ENCODE results near the gene CCDC92. TPM values are rescaled to one million over a fixed set of nuclear protein-coding genes. Genes with fewer than 3 reads are reported as not detected.

Gene CCDC92
- total RNA-seq, 5 donors from 2014 or later (not counting 1 experiment from before 2014, with no cell fraction given), result 22.1 to 44.9 (median 38.7) TPM

GRCh38 chr12:123990511-123990910 lies 17.9 kb upstream of the CCDC92 start:
- H3K27me3 Mint-ChIP-seq, result no peaks in the 10 kb centered on the region
- peaks cover 53% of the 10 kb centered on the region for H3K36me3 Mint-ChIP-seq
- Histone ChIP-seq H3K27me3 (replicated peaks in 1 of 2; ENCODE audit: control insufficient read depth in 2 of 2, extremely low read depth in 1 of 2, insufficient read depth in 2 of 2, low read length in 1 of 2) (no peaks in the 10 kb centered on the region), H3K36me3 (ENCODE audit: control insufficient read depth in 2 of 2, extremely low read depth in 1 of 2, insufficient read depth in 1 of 2, low read length in 1 of 2) (peaks cover 3 to 49% of the 10 kb centered on the region in 2 donors), H3K4me3 (ENCODE audit: control insufficient read depth in 1 of 2, extremely low read depth in 1 of 2, low read length in 1 of 2) (no peak overlapping the region), H3K27ac (ENCODE audit: low read length) (no peak overlapping the region), H3K4me1 (ENCODE audit: control insufficient read depth in 1 of 2, extremely low read depth in 1 of 2, insufficient read depth in 2 of 2, low read length in 2 of 2) (peaks cover 0 to under 1% of the 10 kb centered on the region in 2 experiments), H3K9me3 (no peaks in the 10 kb centered on the region)
- H3K4me3 Mint-ChIP-seq, result no peak overlapping the region
- peaks cover 31 to 47% (median 34%) of the 10 kb centered on the region in 3 donors for H3K4me1 Mint-ChIP-seq
- ChIA-PET CTCF (no interaction called here), POLR2A (no interaction called here)
- no peak for DNase-seq
- 89% methylated on average over 3 of the region's 4 CpGs for WGBS (ENCODE audit: insufficient coverage)
- no peak for ATAC-seq (replicated peaks in 1 of 4)
- no peak overlapping the region for H3K27ac Mint-ChIP-seq
- H3K9me3 Mint-ChIP-seq, result no peaks in the 10 kb centered on the region

DNA sequence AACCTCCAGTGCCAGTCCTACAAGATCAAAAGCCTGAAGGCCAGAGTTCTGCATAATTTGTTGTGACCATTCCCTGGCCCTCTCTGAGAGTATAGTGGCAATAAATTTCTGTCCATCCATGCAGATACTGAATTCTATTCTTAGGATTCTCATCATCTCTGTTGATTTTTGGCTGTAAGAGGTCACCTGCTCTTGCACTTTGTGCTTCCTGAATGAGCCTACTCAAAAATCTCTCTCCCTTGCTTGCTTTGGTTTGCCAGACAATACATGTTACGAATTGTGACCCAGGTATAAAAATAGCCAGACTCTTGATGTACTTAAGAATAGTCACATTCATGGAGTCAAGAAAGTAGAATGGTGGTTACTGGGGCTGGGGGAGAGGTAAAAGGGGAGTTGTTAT lies 17.1 kb upstream of the CCDC92 start:
- Mint-ChIP-seq H3K9me3 (no peaks in the 10 kb centered on the region), H3K27me3 (no peaks in the 10 kb centered on the region), H3K27ac (no peak overlapping the region), H3K4me3 (no peak overlapping the region), H3K4me1 (peaks cover 24 to 44% (median 27%) of the 10 kb centered on the region in 3 donors), H3K36me3 (peaks cover 51% of the 10 kb centered on the region)
- no peaks in the 10 kb centered on the region for H3K27me3 ChIP-seq (replicated peaks in 1 of 2; ENCODE audit: control insufficient read depth in 2 of 2, extremely low read depth in 1 of 2, insufficient read depth in 2 of 2, low read length in 1 of 2)
- no peaks in the 10 kb centered on the region for H3K4me1 ChIP-seq (ENCODE audit: control insufficient read depth in 1 of 2, extremely low read depth in 1 of 2, insufficient read depth in 2 of 2, low read length in 2 of 2)
- H3K4me3 ChIP-seq (ENCODE audit: control insufficient read depth in 1 of 2, extremely low read depth in 1 of 2, low read length in 1 of 2), result no peak overlapping the region
- POLR2A ChIA-PET, result no interaction called here
- no peak overlapping the region for H3K27ac ChIP-seq (ENCODE audit: low read length)
- CTCF ChIA-PET, result no interaction called here
- peaks cover 3 to 49% of the 10 kb centered on the region in 2 donors for H3K36me3 ChIP-seq (ENCODE audit: control insufficient read depth in 2 of 2, extremely low read depth in 1 of 2, insufficient read depth in 1 of 2, low read length in 1 of 2)
- DNase-seq (no peak), ATAC-seq (replicated peaks in 1 of 4) (no peak)
- no CpG with 5 or more reads among the region's 1 CpG for WGBS (ENCODE audit: insufficient coverage)
- no peaks in the 10 kb centered on the region for H3K9me3 ChIP-seq

DNA sequence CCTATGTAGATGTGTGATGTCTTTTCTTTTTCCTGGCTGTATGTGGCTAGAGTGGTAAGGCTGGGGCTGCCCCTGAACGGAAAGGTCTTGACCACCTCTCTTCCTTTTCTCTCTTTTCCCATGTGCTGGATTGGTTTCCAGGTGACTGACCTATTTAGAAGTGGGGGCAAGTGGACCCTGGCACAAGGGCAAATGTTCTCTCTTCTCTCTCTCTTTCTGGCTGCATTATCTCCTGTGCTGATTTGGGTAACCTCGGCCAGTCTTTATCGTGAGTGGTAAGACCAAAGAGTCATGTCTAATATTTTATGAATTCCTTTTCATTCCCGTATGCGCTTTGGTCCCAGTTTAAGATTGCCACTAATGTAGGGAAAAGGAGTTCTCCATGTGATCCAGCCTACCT lies 16.5 kb upstream of the CCDC92 start:
- ChIA-PET CTCF (no interaction called here), POLR2A (no interaction called here)
- H3K4me1 ChIP-seq (ENCODE audit: control insufficient read depth in 1 of 2, extremely low read depth in 1 of 2, insufficient read depth in 2 of 2, low read length in 2 of 2), result no peaks in the 10 kb centered on the region
- peaks cover 3 to 49% of the 10 kb centered on the region in 2 donors for H3K36me3 ChIP-seq (ENCODE audit: control insufficient read depth in 2 of 2, extremely low read depth in 1 of 2, insufficient read depth in 1 of 2, low read length in 1 of 2)
- H3K4me1 Mint-ChIP-seq, result peaks cover 22 to 44% (median 27%) of the 10 kb centered on the region in 3 donors
- no peak overlapping the region for H3K27ac Mint-ChIP-seq
- H3K27me3 ChIP-seq (replicated peaks in 1 of 2; ENCODE audit: control insufficient read depth in 2 of 2, extremely low read depth in 1 of 2, insufficient read depth in 2 of 2, low read length in 1 of 2), result no peaks in the 10 kb centered on the region
- WGBS (ENCODE audit: insufficient coverage), result no CpG with 5 or more reads among the region's 5 CpGs
- peaks cover 51% of the 10 kb centered on the region for H3K36me3 Mint-ChIP-seq
- ATAC-seq (replicated peaks in 1 of 4), result no peak
- H3K4me3 Mint-ChIP-seq, result no peak overlapping the region
- no peak overlapping the region for H3K27ac ChIP-seq (ENCODE audit: low read length)
- H3K27me3 Mint-ChIP-seq, result no peaks in the 10 kb centered on the region
- no peaks in the 10 kb centered on the region for H3K9me3 Mint-ChIP-seq
- no peak for DNase-seq
- H3K9me3 ChIP-seq, result no peaks in the 10 kb centered on the region
- no peak overlapping the region for H3K4me3 ChIP-seq (ENCODE audit: control insufficient read depth in 1 of 2, extremely low read depth in 1 of 2, low read length in 1 of 2)

DNA sequence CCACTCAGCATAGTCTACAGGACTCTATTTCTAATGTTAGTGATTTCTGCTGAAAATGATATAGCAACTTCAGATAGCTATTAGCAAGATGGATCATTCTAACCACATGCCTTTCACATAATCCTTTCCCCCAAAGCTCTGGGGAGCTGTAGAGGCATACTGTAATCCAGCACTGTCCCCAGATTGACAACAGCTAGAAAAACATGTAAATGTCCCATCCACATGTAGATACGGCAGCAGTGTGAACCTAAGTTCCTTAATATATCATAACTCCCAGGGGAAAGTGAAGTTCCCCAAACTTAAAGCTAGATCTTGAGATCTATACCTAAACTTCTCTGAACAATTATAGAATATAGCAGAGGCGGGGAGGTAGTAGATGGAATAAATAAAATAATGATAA lies 14.4 kb upstream of the CCDC92 start:
- no peak for DNase-seq
- no peak for ATAC-seq (replicated peaks in 1 of 4)
- Mint-ChIP-seq H3K9me3 (no peaks in the 10 kb centered on the region), H3K4me1 (peaks cover 19 to 45% (median 28%) of the 10 kb centered on the region in 3 donors), H3K27me3 (no peaks in the 10 kb centered on the region), H3K4me3 (no peak overlapping the region), H3K36me3 (peaks cover 44% of the 10 kb centered on the region), H3K27ac (no peak overlapping the region)
- Histone ChIP-seq H3K27me3 (replicated peaks in 1 of 2; ENCODE audit: control insufficient read depth in 2 of 2, extremely low read depth in 1 of 2, insufficient read depth in 2 of 2, low read length in 1 of 2) (no peaks in the 10 kb centered on the region), H3K4me1 (ENCODE audit: control insufficient read depth in 1 of 2, extremely low read depth in 1 of 2, insufficient read depth in 2 of 2, low read length in 2 of 2) (no peaks in the 10 kb centered on the region), H3K36me3 (ENCODE audit: control insufficient read depth in 2 of 2, extremely low read depth in 1 of 2, insufficient read depth in 1 of 2, low read length in 1 of 2) (peaks cover 3 to 39% of the 10 kb centered on the region in 2 donors), H3K9me3 (no peaks in the 10 kb centered on the region), H3K27ac (ENCODE audit: low read length) (no peak overlapping the region), H3K4me3 (ENCODE audit: control insufficient read depth in 1 of 2, extremely low read depth in 1 of 2, low read length in 1 of 2) (no peak overlapping the region)
- ChIA-PET CTCF (interaction anchor here (0.6 to 1.4 kb wide), 6 partner anchors 11 to 540 kb away, joined by 3 to 9 read pairs (median 4); no protein-coding TSS in a partner anchor), POLR2A (interaction anchor here in 1 of 2 donors (0.6 kb wide), 1 partner anchor 10 kb away, joined by 6 read pairs; no protein-coding TSS in a partner anchor)
- WGBS (ENCODE audit: insufficient coverage), result no CpG with 5 or more reads among the region's 2 CpGs

DNA sequence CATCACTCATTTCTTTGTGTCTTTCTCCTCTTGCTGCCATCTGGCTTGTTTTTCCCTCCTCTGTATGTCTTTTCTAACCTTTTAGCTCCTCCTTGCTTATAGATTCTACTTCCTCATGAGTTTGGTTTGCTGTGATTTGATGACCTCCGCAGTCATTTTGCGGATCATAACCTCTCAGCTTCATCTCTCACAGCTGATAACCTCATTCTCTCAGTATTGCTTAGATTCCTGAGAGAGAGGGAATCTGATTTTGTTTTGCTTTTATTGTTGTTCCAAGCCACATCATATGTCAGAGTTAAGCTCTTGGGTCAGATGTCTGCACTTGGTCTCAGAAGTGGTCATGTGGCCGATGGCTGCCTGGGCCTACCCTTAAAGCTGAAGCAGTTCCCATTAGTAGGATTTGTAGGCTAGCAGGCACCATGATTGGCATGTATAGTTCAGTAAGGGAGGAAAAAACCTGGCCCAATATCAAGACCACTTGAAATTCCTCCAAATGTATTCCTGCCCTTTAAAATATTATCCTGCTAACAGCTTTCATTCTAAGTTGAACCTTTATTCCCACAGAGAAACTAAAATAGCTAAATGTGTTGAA lies 13.8 kb upstream of the CCDC92 start:
- H3K9me3 Mint-ChIP-seq, result no peaks in the 10 kb centered on the region
- Histone ChIP-seq H3K9me3 (no peaks in the 10 kb centered on the region), H3K36me3 (ENCODE audit: control insufficient read depth in 2 of 2, extremely low read depth in 1 of 2, insufficient read depth in 1 of 2, low read length in 1 of 2) (peaks cover 3 to 39% of the 10 kb centered on the region in 2 donors), H3K4me1 (ENCODE audit: control insufficient read depth in 1 of 2, extremely low read depth in 1 of 2, insufficient read depth in 2 of 2, low read length in 2 of 2) (no peaks in the 10 kb centered on the region), H3K4me3 (ENCODE audit: control insufficient read depth in 1 of 2, extremely low read depth in 1 of 2, low read length in 1 of 2) (no peak overlapping the region), H3K27me3 (replicated peaks in 1 of 2; ENCODE audit: control insufficient read depth in 2 of 2, extremely low read depth in 1 of 2, insufficient read depth in 2 of 2, low read length in 1 of 2) (no peaks in the 10 kb centered on the region), H3K27ac (ENCODE audit: low read length) (no peak overlapping the region)
- ChIA-PET CTCF (interaction anchor here (0.7 to 1.4 kb wide), 5 partner anchors 10 to 540 kb away, joined by 3 to 9 read pairs (median 4); no protein-coding TSS in a partner anchor), POLR2A (interaction anchor here in 1 of 2 donors (0.6 kb wide), 1 partner anchor 9 kb away, joined by 6 read pairs; no protein-coding TSS in a partner anchor)
- WGBS (ENCODE audit: insufficient coverage), result 100% methylated on average over 1 of the region's 3 CpGs
- H3K27me3 Mint-ChIP-seq, result no peaks in the 10 kb centered on the region
- H3K4me1 Mint-ChIP-seq, result peaks cover 17 to 49% (median 28%) of the 10 kb centered on the region in 3 donors
- H3K36me3 Mint-ChIP-seq, result peaks cover 41% of the 10 kb centered on the region
- no peak overlapping the region for H3K27ac Mint-ChIP-seq
- no peak for ATAC-seq (replicated peaks in 1 of 4)
- DNase-seq, result no peak
- no peak overlapping the region for H3K4me3 Mint-ChIP-seq

- DNase-seq (no peak), ATAC-seq (replicated peaks in 1 of 4) (no peak)
- H3K36me3 Mint-ChIP-seq, result peaks cover 27% of the 10 kb centered on the region
- Histone ChIP-seq H3K27me3 (replicated peaks in 1 of 2; ENCODE audit: control insufficient read depth in 2 of 2, extremely low read depth in 1 of 2, insufficient read depth in 2 of 2, low read length in 1 of 2) (no peaks in the 10 kb centered on the region), H3K4me3 (ENCODE audit: control insufficient read depth in 1 of 2, extremely low read depth in 1 of 2, low read length in 1 of 2) (no peak overlapping the region), H3K27ac (ENCODE audit: low read length) (no peak overlapping the region), H3K4me1 (ENCODE audit: control insufficient read depth in 1 of 2, extremely low read depth in 1 of 2, insufficient read depth in 2 of 2, low read length in 2 of 2) (no peaks in the 10 kb centered on the region), H3K9me3 (no peaks in the 10 kb centered on the region), H3K36me3 (ENCODE audit: control insufficient read depth in 2 of 2, extremely low read depth in 1 of 2, insufficient read depth in 1 of 2, low read length in 1 of 2) (peaks cover 3 to 30% of the 10 kb centered on the region in 2 donors)
- no peaks in the 10 kb centered on the region for H3K27me3 Mint-ChIP-seq
- ChIA-PET CTCF (interaction anchor here (1.0 to 2.3 kb wide), 3 partner anchors 11 to 80 kb away, joined by 3 to 13 read pairs (median 12); no protein-coding TSS in a partner anchor), POLR2A (no interaction called here)
- H3K4me3 Mint-ChIP-seq, result no peak overlapping the region
- WGBS (ENCODE audit: insufficient coverage), result 71% methylated on average over 3 of the region's 4 CpGs
- H3K4me1 Mint-ChIP-seq, result peaks cover 16 to 50% (median 26%) of the 10 kb centered on the region in 3 donors
- no peak overlapping the region for H3K27ac Mint-ChIP-seq
- H3K9me3 Mint-ChIP-seq, result no peaks in the 10 kb centered on the region
Observed at GRCh38 chr12:123984903-123985302, 12.3 kb upstream of the CCDC92 start.
